Activated CD8-positive, alpha-beta T cell treated with anti-CD3 and anti-CD28 coated beads, Interleukin-2, amount 10 ng/mL, durations not matched to agents 7 days and 5 days (primary cell): ENCODE measurements around the gene ACVR1B. TPM values are rescaled to one million over a fixed set of nuclear protein-coding genes. Genes with fewer than 3 reads are reported as not detected.

Experiments
- ATAC-seq: fragments of 150-1000 bp; cut with Tn5 transposase; one replicate; pipeline ENCODE4 v1.10.0; 2021; ENCODE audit warnings: moderate library complexity
- CTCF ChIA-PET: fragments of 350-600 bp; sonication (Branson Sonifier 250); formaldehyde crosslinking; loops from one replicate; lab custom pipeline; 2021; ENCODE audit warnings: antibody characterized with exemption; lab: Charles Lee
- POLR2A ChIA-PET: fragments of 350-600 bp; sonication (Branson Sonifier 250); formaldehyde crosslinking; loops from one replicate; lab custom pipeline; 2021; ENCODE audit warnings: antibody characterized with exemption; lab: Charles Lee
- DNase-seq: peaks from one replicate; pipeline ENCODE4 v3.0.0-alpha.2; 2020
- H3K27ac Mint-ChIP-seq: one replicate; pipeline ENCODE4 v1.8.0; 2021; ENCODE audit warnings: mild to moderate bottlenecking, mixed read lengths
- H3K27me3 Mint-ChIP-seq: one replicate; pipeline ENCODE4 v1.8.0; 2021; ENCODE audit warnings: low read depth, mixed read lengths
- H3K36me3 Mint-ChIP-seq: one replicate; pipeline ENCODE4 v1.8.0; 2021; ENCODE audit warnings: low read depth, mixed read lengths
- H3K4me1 Mint-ChIP-seq: one replicate; pipeline ENCODE4 v1.8.0; 2021; ENCODE audit warnings: low read depth, mixed read lengths
- H3K4me3 Mint-ChIP-seq: one replicate; pipeline ENCODE4 v1.8.0; 2021; ENCODE audit warnings: mild to moderate bottlenecking, mixed read lengths
- H3K9me3 Mint-ChIP-seq: one replicate; pipeline ENCODE4 v1.8.0; 2022; ENCODE audit warnings: mixed read lengths; ENCODE audit not compliant: insufficient read depth
- total RNA-seq, 2 experiments: library from RNA; stranded (reverse); gene quantifications; one replicate each; pipeline ENCODE4 v1.2.3, GENCODE V29; 2021

The ACVR1B gene
- total RNA-seq, 2 experiments from 2014 or later, result 7.8 to 8.8 TPM

DNA sequence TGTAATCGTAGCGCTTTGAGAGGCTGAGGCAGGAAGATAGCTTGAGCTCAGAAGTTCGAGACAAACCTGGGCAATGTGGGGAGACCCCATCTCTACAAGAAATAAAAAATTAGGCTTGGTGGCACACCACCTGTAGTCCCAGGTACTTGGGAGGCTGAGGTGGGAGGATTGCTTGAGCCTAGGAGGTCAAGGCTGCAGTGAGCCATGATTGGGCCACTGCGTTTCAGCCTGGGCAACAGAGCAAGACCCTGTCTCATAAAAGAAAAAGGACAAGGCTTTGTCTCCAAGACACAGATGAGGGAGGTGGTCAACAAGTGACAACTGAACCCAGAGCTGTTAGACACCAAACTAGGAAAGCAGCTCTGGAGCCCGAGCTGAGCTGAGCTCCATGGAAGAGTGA, 40.7 kb downstream of the ACVR1B start:
- Mint-ChIP-seq H3K4me1 (peaks cover 7% of the 10 kb centered on the region), H3K27me3 (no peaks in the 10 kb centered on the region), H3K9me3 (no peaks in the 10 kb centered on the region), H3K36me3 (no peaks in the 10 kb centered on the region), H3K4me3 (no peak overlapping the region), H3K27ac (no peak overlapping the region)
- DNase-seq (no peak), ATAC-seq (no peak)
- POLR2A ChIA-PET, result interaction anchor here (0.7 kb wide), 1 partner anchor 15 kb away, joined by 3 read pairs; no protein-coding TSS in a partner anchor
- CTCF ChIA-PET, result interaction anchor here (0.6 to 21.1 kb wide), 13 partner anchors 9 to 124 kb away, joined by 3 to 472 read pairs (median 8); partner anchors contain the start of gene TAMALIN

DNA sequence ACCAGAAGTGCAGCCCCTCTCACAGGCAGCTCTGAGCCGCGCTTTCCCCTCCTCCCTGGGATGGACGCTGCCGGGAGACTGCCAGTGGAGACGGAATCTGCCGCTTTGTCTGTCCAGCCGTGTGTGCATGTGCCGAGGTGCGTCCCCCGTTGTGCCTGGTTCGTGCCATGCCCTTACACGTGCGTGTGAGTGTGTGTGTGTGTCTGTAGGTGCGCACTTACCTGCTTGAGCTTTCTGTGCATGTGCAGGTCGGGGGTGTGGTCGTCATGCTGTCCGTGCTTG, 43.0 kb downstream of the ACVR1B start:
- Mint-ChIP-seq H3K4me3 (no peak overlapping the region), H3K27ac (no peak overlapping the region), H3K36me3 (no peaks in the 10 kb centered on the region), H3K27me3 (no peaks in the 10 kb centered on the region), H3K9me3 (no peaks in the 10 kb centered on the region), H3K4me1 (peaks cover 7% of the 10 kb centered on the region)
- ATAC-seq (no peak), DNase-seq (no peak)
- ChIA-PET CTCF (interaction anchor here (1.7 to 21.1 kb wide), 4 partner anchors 9 to 88 kb away, joined by 7 to 472 read pairs (median 16); no protein-coding TSS in a partner anchor), POLR2A (no interaction called here)

DNA sequence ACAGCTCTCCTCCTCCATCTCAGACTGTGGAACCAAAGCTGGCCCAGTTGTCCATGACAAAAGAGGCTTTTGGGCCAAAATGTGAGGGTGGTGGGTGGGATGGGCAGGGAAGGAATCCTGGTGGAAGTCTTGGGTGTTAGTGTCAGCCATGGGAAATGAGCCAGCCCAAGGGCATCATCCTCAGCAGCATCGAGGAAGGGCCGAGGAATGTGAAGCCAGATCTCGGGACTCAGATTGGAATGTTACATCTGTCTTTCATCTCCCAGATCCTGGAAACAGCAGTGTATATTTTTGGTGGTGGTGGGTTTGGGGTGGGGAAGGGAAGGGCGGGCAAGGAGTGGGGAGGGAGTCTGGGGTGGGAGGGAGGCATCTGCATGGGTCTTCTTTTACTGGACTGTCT, 43.5 kb downstream of the ACVR1B start:
- ChIA-PET CTCF (interaction anchor here (0.9 to 21.1 kb wide), 3 partner anchors 10 to 26 kb away, joined by 3 to 472 read pairs (median 3); no protein-coding TSS in a partner anchor), POLR2A (no interaction called here)
- no peak overlapping the region for H3K4me3 Mint-ChIP-seq
- peaks cover 7% of the 10 kb centered on the region for H3K4me1 Mint-ChIP-seq
- no peaks in the 10 kb centered on the region for H3K9me3 Mint-ChIP-seq
- no peaks in the 10 kb centered on the region for H3K27me3 Mint-ChIP-seq
- no peak for ATAC-seq
- no peak for DNase-seq
- no peak overlapping the region for H3K27ac Mint-ChIP-seq
- no peaks in the 10 kb centered on the region for H3K36me3 Mint-ChIP-seq

- Mint-ChIP-seq H3K9me3 (no peaks in the 10 kb centered on the region), H3K27ac (no peak overlapping the region), H3K27me3 (no peaks in the 10 kb centered on the region), H3K4me1 (peaks cover 7% of the 10 kb centered on the region), H3K36me3 (no peaks in the 10 kb centered on the region), H3K4me3 (no peak overlapping the region)
- ChIA-PET CTCF (interaction anchor here (2.0 to 21.1 kb wide), 2 partner anchors 16 to 24 kb away, joined by 5 to 472 read pairs; no protein-coding TSS in a partner anchor), POLR2A (no interaction called here)
- no peak for DNase-seq
- no peak for ATAC-seq
These were observed 45.6 kb downstream of the ACVR1B start for GRCh38 chr12:51997136-51997535.

DNA sequence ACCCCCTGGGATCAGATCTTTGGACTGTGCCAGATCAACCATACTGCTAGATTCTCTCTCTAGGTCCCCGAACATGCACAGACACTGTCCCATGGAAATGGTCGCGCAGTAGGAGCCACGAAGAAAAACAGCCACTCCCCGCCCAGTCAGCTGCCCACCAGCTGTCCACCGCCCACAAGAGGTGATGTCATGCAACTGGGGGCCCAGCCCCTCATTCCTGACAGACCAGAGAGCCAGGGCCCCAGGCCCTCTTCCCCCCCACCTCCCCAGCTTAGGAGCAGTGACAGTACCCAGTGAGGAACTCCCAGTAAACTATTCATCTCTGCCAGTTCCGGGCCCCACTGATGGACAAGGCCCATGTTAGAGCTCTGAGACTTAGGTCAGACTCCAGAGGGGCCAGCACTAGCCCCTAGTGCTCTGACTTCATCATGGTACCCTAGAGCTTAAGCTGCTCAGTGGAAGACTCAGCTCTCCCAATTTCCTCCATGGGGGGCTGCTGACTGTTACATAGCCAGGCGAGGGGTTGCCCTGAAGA, 51.6 kb downstream of the ACVR1B start:
- H3K4me3 Mint-ChIP-seq, result no peak overlapping the region
- ChIA-PET CTCF (interaction anchor here (0.7 to 12.9 kb wide), 11 partner anchors 10 to 118 kb away, joined by 3 to 301 read pairs (median 4); no protein-coding TSS in a partner anchor), POLR2A (interaction anchor here (1.2 kb wide), 1 partner anchor 17 kb away, joined by 4 read pairs; no protein-coding TSS in a partner anchor)

GRCh38 chr12:52003591-52003990, 52.1 kb downstream of the ACVR1B start:
- DNase-seq (no peak), ATAC-seq (no peak)
- CTCF ChIA-PET, result interaction anchor here (0.7 to 12.9 kb wide), 12 partner anchors 11 to 118 kb away, joined by 3 to 301 read pairs (median 4); no protein-coding TSS in a partner anchor
- H3K4me1 Mint-ChIP-seq, result peaks cover 26% of the 10 kb centered on the region
- H3K27me3 Mint-ChIP-seq, result peaks cover 14% of the 10 kb centered on the region
- POLR2A ChIA-PET, result interaction anchor here (1.2 kb wide), 1 partner anchor 17 kb away, joined by 4 read pairs; no protein-coding TSS in a partner anchor
- H3K9me3 Mint-ChIP-seq, result no peaks in the 10 kb centered on the region
- H3K36me3 Mint-ChIP-seq, result no peaks in the 10 kb centered on the region
- H3K27ac Mint-ChIP-seq, result no peak overlapping the region
- H3K4me3 Mint-ChIP-seq, result no peak overlapping the region

More for the DNA sequence above, 51.6 kb downstream of the ACVR1B start:
- DNase-seq (no peak), ATAC-seq (no peak)
- H3K27ac Mint-ChIP-seq, result no peak overlapping the region
- peaks cover 21% of the 10 kb centered on the region for H3K4me1 Mint-ChIP-seq
- no peaks in the 10 kb centered on the region for H3K36me3 Mint-ChIP-seq
- H3K27me3 Mint-ChIP-seq, result peaks cover 14% of the 10 kb centered on the region
- H3K9me3 Mint-ChIP-seq, result no peaks in the 10 kb centered on the region

DNA sequence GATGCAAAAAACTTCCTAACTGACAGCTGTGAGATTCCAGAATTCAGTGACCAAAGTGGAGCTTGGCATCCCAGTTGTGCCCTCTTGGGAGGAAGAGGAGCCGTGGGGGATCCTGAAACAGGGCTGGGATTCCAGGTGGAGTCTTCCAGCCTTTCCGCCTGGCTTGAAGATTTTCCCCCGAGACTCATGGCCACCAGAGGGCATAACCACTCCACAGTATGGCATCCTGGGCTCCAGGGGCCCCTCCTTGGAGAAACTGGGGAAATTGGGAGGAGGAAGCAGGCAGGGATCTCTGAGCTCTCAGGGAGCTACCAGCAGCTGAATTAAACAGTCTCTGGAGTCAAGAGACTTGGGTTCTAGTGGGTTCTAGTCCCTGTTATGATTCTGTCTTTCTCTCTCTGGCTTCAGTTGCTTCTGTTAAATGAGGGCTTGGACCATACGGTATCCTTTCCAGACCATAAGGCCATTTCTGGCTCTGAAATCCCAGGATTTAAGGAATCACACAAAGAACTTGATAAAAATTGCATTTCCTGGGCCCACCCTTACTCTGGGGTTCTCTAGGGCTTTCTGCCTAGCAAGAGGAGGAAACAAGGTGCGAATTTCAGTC, 52.6 kb downstream of the ACVR1B start:
- ATAC-seq, result no peak
- H3K36me3 Mint-ChIP-seq, result no peaks in the 10 kb centered on the region
- peaks cover 14% of the 10 kb centered on the region for H3K27me3 Mint-ChIP-seq
- peaks cover 30% of the 10 kb centered on the region for H3K4me1 Mint-ChIP-seq
- DNase-seq, result no peak
- POLR2A ChIA-PET, result no interaction called here
- H3K27ac Mint-ChIP-seq, result no peak overlapping the region
- no peak overlapping the region for H3K4me3 Mint-ChIP-seq
- CTCF ChIA-PET, result interaction anchor here (0.7 to 12.9 kb wide), 12 partner anchors 11 to 117 kb away, joined by 3 to 301 read pairs (median 4); no protein-coding TSS in a partner anchor
- no peaks in the 10 kb centered on the region for H3K9me3 Mint-ChIP-seq

DNA sequence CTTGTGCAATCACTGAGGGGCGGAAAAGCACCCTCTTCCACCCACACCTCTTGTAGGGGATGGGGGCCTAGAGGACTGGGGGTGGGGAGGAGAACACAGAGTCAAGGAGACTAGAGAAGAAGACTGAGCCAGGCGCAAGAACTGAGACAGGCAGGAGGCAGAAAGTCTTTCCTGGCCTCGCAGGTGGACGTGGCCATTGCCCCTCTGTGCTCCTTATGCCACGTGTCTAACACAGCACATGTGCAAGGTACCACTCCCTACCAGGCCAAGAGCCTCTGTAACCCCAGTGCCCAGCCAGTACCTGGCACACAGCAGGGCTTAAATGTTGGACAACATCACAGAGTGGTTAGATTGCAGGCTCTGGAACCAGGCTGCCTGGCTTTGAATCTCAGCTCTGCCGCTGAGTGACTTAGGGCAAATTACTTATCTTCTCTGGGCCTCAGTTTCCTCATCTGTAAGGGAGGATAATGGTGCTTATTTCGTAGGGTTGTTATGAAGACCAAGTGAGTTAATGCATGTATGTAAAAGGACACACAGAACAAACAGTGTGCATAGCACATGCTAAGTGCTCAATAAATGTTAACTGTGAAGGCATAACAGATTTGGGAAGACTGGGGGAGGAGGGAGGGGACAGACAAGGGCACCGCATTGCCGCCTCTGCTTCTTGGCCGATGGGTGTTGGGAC, 53.9 kb downstream of the ACVR1B start:
- Mint-ChIP-seq H3K27ac (peak overlapping the region; percentile 9), H3K4me3 (no peak overlapping the region), H3K36me3 (no peaks in the 10 kb centered on the region), H3K9me3 (no peaks in the 10 kb centered on the region), H3K4me1 (peaks cover 32% of the 10 kb centered on the region), H3K27me3 (peaks cover 14% of the 10 kb centered on the region)
- DNase-seq, result no peak
- ChIA-PET POLR2A (interaction anchor here (1.7 kb wide), 1 partner anchor 20 kb away, joined by 5 read pairs; no protein-coding TSS in a partner anchor), CTCF (interaction anchor here (0.6 to 12.9 kb wide), 3 partner anchors 13 to 83 kb away, joined by 3 to 301 read pairs (median 19); no protein-coding TSS in a partner anchor)
- ATAC-seq, result no peak

- H3K27me3 Mint-ChIP-seq, result peaks cover 14% of the 10 kb centered on the region
- peaks cover 5% of the 10 kb centered on the region for H3K36me3 Mint-ChIP-seq
- CTCF ChIA-PET, result interaction anchor here (0.7 to 12.9 kb wide), 3 partner anchors 14 to 25 kb away, joined by 4 to 301 read pairs (median 15); no protein-coding TSS in a partner anchor
- no peak for ATAC-seq
- DNase-seq, result no peak
- peak overlapping the region; percentile 65 for H3K27ac Mint-ChIP-seq
- H3K9me3 Mint-ChIP-seq, result no peaks in the 10 kb centered on the region
- POLR2A ChIA-PET, result interaction anchor here (0.6 to 1.7 kb wide), 3 partner anchors 17 to 19 kb away, joined by 3 to 5 read pairs (median 3); no protein-coding TSS in a partner anchor
- peak overlapping the region; percentile 79 for H3K4me3 Mint-ChIP-seq
- peaks cover 32% of the 10 kb centered on the region for H3K4me1 Mint-ChIP-seq
These were observed 54.6 kb downstream of the ACVR1B start for GRCh38 chr12:52005903-52006703.

DNA sequence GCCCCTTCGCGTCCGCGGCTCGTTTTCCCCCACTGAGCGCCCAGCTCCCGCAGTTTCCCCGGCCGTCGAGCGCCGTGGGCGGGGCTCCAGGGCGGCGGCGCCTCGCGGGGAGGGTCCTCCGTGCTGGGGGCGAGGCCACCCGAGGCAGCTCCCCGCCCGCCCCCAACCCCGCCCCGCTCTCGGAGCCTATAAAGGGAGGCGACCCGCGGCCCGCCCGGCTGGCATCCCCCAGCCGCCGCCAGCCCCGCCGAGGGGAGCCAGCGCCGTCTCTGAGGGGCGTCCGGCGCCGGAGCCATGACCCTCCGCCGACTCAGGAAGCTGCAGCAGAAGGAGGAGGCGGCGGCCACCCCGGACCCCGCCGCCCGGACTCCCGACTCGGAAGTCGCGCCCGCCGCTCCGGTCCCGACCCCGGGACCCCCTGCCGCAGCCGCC, 55.2 kb downstream of the ACVR1B start, which contains the start of gene TAMALIN:
Gene TAMALIN, plus strand, starts transcription at position 221 of the 432 bp plus-strand sequence. Its CDS starts 74 bp downstream, at position 295.
- CTCF ChIA-PET, result interaction anchor here (0.7 to 12.9 kb wide), 3 partner anchors 14 to 26 kb away, joined by 4 to 301 read pairs (median 15); no protein-coding TSS in a partner anchor
- ATAC-seq, result peak; percentile 79

More for the DNA sequence above, 55.2 kb downstream of the ACVR1B start, which contains the start of gene TAMALIN:
- peak; percentile 80 for DNase-seq
- Mint-ChIP-seq H3K9me3 (no peaks in the 10 kb centered on the region), H3K27me3 (peaks cover 14% of the 10 kb centered on the region), H3K4me3 (peak within 1 kb of the TSS; percentile 87), H3K36me3 (peaks cover 6% of the 10 kb centered on the region), H3K4me1 (peaks cover 32% of the 10 kb centered on the region), H3K27ac (peak within 1 kb of the TSS; percentile 85)
- POLR2A ChIA-PET, result interaction anchor here (0.6 to 1.7 kb wide), 5 partner anchors 14 to 137 kb away, joined by 3 to 5 read pairs (median 3); no protein-coding TSS in a partner anchor
